Measurements from ENCODE around the gene CASD1. TPM values are rescaled to one million over a fixed set of nuclear protein-coding genes. Genes with fewer than 3 reads are reported as not detected.

CASD1 gene
- total RNA-seq, 1 experiment from 2014 or later, result 11.9 TPM

GRCh38 chr7:94512735-94513564 is 3.3 kb downstream of the CASD1 start:
- no peak for DNase-seq (ENCODE audit: low read depth)

- no peak for DNase-seq (ENCODE audit: low read depth)
These were observed 3.9 kb downstream of the CASD1 start for GRCh38 chr7:94513565-94513860.

- no peak for DNase-seq (ENCODE audit: low read depth)
These were observed 4.7 kb downstream of the CASD1 start for GRCh38 chr7:94514140-94514889.

- DNase-seq (ENCODE audit: low read depth), result no peak
These were observed 5.3 kb downstream of the CASD1 start for GRCh38 chr7:94514917-94515316.

GRCh38 chr7:94525923-94526322 is 16.3 kb downstream of the CASD1 start:
- peak; percentile 2 for DNase-seq (ENCODE audit: low read depth)

GRCh38 chr7:94529516-94529915 is 19.9 kb downstream of the CASD1 start:
- peak; percentile 59 for DNase-seq (ENCODE audit: low read depth)

- DNase-seq (ENCODE audit: low read depth), result no peak
These were observed 20.5 kb downstream of the CASD1 start for GRCh38 chr7:94530109-94530508.

GRCh38 chr7:94532676-94533075 is 23.1 kb downstream of the CASD1 start:
- no peak for DNase-seq (ENCODE audit: low read depth)

GRCh38 chr7:94540428-94540827 is 30.8 kb downstream of the CASD1 start:
- DNase-seq (ENCODE audit: low read depth), result no peak

- DNase-seq (ENCODE audit: low read depth), result no peak
These were observed 37.5 kb downstream of the CASD1 start for GRCh38 chr7:94547126-94547525.

GRCh38 chr7:94556028-94556427 is 46.4 kb downstream of the CASD1 start:
- no peak for DNase-seq (ENCODE audit: low read depth)

GRCh38 chr7:94557215-94557614 is 47.6 kb downstream of the CASD1 start:
- DNase-seq (ENCODE audit: low read depth), result no peak

GRCh38 chr7:94559972-94560371 is 50.4 kb downstream of the CASD1 start:
- DNase-seq (ENCODE audit: low read depth), result no peak

GRCh38 chr7:94561841-94562514 is 52.4 kb downstream of the CASD1 start:
- peak; percentile 83 for DNase-seq (ENCODE audit: low read depth)

- DNase-seq (ENCODE audit: low read depth), result no peak
These were observed 52.9 kb downstream of the CASD1 start for GRCh38 chr7:94562525-94562924.

GRCh38 chr7:94565247-94565894 is 55.8 kb downstream of the CASD1 start:
- no peak for DNase-seq (ENCODE audit: low read depth)

- no peak for DNase-seq (ENCODE audit: low read depth)
These were observed 57.8 kb downstream of the CASD1 start for GRCh38 chr7:94567396-94567795.

GRCh38 chr7:94571816-94572215 is 62.2 kb downstream of the CASD1 start:
- no peak for DNase-seq (ENCODE audit: low read depth)

GRCh38 chr7:94575646-94576045 is 66.0 kb downstream of the CASD1 start:
- DNase-seq (ENCODE audit: low read depth), result no peak

GRCh38 chr7:94576316-94576715 is 66.7 kb downstream of the CASD1 start:
- peak; percentile 22 for DNase-seq (ENCODE audit: low read depth)

GRCh38 chr7:94577357-94577756 is 67.7 kb downstream of the CASD1 start:
- no peak for DNase-seq (ENCODE audit: low read depth)

GRCh38 chr7:94578614-94579013 is 69.0 kb downstream of the CASD1 start:
- peak; percentile 37 for DNase-seq (ENCODE audit: low read depth)
